HG02763 (cell line): ENCODE data around the gene HID1.

Source experiments
- ATAC-seq: cut with Tn5 transposase; IDR thresholded peaks from one replicate; pipeline ENCODE4 v1.9.1; 2021; ENCODE audit warnings: mild to moderate bottlenecking, moderate library complexity; ENCODE audit not compliant: unreplicated experiment

The HID1 gene

DNA sequence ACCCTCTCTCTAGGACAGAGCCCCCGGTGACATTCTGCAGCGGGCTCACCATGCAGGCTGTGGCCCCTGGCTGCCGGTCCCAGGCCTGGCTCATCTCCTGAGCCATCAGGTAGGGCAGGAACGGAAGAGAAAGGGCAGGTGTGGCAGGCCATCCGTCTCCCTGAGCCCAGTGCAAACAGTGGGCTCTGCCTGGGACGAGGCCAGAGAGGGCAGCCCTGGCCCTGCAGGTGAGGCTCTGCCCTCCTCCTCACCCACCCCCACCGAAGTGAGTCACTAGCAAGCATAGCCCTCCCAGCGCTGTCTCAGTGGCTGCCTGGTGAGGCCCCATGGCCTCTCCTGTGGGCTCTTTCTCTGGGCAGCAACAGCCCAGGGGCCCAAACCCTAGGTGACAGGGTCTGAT, 22.4 kb downstream of the HID1 start:
- ATAC-seq = no peak

DNA sequence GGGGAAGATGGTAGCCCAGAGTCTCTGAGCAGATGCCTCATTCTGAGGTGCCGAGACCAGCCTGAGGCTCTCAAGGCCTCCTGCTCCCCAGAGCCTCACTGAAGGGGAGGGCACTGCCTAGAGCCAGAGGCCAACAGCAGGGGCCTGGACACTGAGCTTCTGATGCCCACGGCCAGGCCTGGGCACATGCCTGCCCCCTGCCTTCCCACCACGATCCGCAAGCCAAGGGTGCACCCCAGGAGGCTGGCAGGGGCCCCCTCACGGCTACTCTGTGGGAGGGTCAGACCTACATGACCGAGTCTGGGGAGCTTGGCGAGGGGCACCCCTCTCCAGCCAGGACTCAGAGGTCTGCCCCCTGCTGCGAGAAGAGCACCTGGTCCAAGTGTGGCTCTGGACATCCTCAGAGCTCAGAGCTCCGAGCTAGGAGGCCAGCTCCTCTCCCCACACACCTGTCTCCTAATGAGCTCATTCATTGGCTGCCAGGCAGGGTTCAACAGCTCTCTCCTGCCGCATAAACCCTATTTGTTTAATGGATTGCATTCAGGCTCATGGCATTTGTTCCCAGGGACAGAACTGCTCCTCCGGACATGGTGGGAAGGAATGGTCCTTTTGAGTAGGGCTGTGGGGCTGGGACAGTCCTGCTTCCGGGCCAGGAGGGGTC, 23.0 kb downstream of the HID1 start:
- ATAC-seq = no peak

DNA sequence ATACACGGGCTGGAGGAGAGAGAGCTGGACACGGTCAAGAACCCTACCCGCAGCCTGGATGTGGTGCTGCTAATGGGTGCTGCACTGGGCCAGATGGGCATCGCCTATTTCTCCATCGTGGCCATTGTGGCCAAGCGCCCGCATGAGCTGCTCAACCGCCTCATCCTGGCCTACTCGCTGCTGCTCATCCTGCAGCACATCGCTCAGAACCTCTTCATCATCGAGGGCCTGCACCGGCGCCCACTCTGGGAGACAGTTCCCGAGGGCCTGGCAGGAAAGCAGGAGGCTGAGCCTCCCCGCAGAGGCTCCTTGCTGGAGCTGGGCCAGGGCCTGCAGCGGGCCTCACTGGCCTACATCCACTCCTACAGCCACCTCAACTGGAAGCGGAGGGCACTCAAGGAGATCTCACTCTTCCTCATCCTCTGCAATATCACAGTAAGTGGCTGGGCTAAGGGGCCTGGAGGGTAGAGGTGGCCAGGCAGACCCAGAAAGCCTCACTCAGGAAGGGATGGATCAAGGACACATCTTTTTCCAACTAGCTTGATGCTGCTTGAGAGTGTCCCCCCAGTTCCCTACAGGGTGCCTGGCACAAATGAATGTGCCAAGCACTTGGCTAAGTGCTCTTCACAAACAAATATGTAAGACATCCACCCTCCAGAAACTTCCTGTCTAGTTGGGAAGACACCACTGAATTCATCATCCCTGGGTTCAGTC, 25.4 kb downstream of the HID1 start:
- no peak for ATAC-seq

DNA sequence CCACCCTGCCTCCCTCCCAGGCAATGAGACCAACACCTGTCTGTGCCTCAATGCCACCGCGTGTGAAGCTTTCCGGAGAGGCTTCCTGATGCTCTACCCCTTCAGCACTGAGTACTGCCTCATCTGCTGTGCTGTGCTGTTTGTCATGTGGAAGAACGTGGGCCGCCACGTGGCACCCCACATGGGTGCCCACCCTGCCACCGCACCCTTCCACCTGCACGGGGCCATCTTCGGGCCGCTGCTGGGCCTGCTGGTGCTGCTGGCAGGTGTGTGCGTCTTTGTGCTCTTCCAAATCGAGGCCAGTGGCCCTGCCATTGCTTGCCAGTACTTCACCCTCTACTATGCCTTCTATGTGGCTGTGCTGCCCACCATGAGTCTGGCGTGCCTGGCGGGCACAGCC, 25.9 kb downstream of the HID1 start:
- no peak for ATAC-seq

DNA sequence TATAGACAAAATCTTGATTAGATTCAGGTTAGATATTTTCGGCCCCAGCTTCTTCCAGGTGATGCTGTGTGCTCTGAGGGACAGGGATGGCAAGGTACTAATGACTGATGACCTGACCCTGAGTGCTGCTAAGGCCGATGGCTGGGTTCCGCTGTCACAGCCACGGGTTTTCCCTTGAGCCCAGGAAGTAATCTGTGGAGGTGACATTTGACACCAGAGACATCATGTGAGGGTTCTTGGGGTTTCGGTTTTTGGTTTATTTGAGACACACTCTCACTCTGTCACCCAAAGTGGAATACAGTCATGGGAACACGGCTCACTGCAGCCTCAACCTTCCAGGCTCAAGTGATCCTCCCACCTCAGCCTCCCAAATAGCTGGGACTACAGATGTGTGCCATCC, 27.0 kb downstream of the HID1 start:
- no peak for ATAC-seq

DNA sequence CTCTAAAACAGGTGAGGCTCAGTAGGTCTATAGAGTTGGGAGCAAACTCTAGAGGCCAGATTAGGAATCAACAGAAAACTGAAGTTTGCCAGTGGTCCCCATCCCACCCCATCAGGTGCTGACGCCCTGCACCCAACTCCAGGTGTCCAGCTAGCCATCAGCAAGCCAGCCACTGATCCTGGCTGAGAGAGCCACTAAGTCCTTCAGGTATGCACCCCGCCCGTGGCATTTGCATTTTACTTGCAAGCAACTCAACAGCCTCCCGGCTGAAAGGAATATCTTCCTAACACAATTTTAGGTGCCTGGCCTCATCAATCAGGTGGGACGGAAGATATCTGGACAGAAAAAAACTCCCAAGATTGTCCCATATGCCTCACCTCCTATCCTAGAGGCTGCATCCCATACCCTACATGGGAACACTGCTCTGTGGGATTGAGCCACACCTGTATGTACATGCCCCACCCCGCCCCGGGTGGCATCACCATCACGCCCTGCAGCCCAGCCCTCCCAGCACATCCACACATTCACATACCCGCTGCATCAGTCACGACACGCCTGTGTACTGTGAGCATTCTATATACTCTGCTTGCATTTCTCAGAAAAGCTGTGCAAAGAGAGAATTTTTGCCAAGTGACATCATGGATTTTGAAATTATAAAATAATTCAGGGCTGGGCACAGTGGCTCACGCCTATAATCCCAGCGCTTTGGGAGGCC, 28.6 kb downstream of the HID1 start:
- ATAC-seq = no peak

DNA sequence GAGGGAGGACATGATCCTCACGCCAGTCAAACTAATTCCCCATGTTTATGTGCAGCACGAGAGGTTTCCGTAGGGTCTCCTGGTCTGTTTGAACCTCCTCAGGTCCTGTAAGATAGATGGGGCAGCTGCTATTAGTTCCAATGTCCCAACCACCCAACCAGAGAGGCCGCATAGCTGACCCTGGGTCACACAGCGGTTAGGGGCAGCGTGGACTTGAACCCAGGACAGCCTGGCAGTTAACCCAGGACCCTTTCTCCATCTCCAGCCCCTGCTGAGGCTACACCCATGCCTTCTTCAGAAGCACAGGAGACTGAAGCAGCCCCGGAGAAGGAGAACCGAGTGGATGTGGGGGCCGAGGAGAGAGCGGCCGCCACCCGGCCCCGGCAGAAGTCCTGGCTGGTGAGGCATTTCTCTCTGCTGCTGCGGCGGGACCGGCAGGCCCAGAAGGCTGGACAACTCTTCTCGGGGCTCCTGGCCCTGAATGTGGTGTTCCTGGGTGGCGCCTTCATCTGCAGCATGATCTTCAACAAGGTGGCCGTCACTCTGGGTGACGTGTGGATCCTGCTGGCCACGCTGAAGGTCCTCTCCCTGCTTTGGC, 31.3 kb downstream of the HID1 start:
- no peak for ATAC-seq

DNA sequence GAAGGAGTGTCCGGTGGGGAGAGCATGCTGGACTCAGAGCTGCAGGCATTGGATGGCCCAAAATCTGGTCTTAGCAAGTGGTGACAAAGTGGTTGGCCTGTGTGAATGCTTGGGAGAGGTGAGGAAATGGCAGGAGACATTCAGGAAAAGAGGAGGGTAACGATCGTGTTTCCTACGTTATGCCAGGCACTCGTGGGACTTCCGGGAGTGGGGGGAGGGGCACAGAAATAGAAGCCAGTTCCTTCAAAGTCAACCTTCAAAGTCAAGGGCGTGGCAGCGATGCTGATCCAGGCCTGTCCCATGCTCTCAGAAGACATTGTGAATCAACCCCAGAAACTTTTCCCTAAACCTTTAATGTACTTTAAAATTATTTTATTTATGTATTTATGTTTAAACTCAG, 33.0 kb downstream of the HID1 start:
- ATAC-seq = no peak

DNA sequence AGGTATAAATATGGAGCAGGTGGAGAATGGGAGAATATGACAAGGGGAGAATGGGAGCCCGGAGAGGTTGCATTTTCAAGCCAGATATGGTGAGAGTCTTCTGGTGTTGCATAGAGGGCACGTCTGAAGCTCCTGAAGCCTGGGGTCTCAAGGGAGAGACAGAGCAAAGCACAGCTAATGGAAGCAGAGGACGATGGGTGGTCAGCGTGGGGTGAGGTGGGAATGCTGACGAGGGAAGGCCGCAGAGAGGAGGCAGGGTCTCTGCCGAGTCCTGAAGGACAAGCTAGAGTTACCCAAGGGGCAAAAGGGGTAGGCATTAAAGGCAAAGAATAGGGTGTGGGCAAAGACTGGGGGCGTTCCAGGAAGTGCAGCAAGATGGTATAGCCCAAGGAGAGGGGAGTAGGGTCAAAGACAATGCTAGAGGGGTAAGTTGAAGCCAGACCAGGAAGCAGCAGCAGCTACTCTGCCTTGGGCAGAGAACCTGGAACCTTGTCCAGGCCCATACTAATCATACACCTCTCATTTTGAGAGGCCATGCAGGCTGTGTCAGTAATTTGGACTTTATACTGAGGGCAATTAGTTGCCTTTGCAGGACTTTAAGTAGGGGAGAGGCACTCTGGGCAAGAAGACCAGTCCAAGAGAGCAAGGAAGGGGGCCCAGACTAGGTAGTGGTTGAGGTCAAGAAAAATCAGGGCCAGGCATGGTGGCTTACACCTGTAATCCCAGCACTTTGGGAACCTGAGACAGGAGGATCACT, 34.2 kb downstream of the HID1 start:
- ATAC-seq = no peak

DNA sequence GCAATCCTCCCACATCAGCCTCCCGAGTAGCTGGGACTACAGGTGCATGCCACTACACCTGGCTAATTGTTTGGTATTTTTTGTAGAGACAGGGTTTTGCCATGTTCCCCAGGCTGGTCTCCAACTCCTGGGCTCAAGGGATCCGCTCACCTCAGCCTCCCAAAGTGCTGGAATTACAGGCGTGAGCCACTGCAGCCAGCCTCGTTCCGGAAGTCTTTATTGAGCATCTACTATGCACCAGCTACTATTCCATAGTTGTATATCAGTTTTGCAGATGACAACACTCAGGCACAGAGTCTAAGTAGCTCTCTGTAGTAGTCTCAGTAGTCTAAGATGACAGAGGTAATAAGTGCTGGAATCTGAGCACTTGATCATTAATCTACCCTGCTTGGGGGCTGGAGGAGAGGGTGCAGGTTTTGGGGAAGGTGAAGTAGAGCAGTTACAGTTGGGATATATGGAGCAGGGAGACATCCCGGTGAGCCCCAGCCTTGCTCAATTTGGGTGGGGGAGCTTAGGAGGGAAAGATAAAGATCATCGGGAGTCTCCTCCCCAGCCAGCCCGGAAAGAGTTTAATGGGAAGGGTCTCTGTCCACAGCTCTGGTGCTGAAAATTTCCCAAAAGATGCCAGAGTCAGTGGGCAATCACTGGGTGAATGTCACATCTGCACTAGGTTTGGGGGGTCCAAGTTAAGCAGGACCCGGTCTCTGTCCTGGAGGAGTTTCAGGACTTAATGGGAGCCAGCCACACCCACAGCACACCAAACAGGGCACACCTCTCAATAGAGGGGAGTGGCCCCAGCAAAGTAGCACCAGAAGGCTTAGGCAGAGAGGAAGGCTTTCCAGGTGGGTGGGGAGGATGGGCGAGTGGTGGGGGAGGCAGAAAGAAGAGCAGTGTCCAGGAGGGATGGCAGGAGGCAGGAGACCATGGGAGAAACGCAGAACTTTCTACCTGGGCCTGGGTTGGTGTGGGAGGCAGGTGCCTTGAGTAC, 35.2 kb downstream of the HID1 start:
- ATAC-seq = no peak

DNA sequence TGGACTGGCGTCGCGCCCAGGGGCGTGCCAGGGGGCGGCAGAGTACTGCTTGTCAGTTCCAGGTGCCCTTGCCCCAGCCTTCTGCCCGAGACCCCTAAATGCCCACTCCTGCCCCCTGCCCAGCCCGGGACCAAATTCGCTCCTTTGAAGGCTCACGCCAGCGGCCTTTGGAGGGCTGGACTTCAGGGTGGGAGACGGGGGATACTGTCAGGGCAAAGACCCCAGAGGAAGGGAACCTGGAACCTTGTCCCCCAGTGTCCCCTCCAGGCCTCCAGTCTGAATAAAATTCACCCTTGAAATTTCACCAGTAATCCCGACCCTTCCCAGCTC, 36.1 kb downstream of the HID1 start:
- ATAC-seq = no peak

DNA sequence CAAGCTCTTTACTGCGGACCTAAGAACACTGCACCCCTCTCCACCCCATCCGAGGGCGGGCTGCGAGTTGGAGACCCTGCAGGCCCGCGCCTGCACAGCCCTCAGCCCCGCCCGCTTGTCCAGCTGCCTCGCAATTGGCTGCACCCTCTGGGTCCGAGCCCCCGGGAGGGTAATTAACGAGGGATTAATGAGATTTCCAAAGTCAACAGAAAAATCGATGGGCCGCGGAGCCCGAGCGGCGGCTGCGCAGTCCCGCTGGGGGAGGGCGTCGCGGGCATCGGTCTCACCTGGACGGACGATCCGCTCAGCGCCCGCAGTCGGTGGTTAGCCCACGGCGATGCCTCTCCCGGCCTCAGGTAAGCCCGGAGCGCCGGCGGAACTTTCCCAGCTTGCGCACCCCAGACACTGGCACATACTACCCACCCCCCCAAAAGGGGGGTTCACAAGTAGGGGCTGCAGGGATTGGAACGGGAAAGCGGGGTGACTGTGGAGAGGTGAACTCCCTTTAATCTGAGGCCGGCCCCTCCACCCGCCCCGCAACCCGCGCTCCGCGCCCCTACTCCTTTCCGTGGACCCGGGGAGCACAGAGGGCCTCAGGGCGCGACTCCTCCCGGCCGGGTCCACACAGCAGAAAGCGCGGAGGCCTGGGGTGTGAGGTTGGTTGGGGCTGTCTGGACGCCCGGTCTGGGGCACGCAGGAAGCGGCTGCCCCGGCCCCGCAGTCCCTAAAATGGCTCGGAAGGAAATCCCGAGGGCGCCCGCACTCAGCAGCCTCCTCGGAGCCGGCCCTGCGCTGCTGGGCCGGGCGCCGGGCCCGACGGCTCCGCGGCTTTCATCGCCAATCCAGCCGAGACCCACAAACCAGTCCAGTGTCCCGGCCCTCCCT, 36.7 kb downstream of the HID1 start, which contains the start of gene OTOP3:
Gene OTOP3 (plus strand): TSS at position 314 of the 885 bp plus-strand sequence. CDS start 24 bp downstream, at position 338.
- no peak for ATAC-seq

DNA sequence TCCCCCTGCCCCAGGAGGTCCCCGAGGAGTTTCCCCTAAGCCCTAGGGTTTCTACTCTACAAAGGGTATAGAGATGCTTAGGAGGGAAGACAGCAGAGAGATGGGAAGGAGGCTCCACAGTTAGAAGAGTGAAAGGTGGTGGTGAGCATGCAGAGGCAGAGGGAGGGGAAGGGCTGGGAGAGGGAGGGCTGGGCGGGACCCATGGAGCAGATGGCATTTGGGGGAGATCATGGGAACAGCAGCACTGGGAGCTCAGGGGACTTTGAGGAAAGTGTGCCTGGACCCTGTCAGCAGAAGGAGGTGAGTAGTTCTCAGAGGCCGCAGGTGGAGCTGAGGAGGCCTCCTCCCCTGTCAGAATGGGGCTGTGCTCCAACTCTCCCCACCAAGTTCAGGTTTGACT, 37.5 kb downstream of the HID1 start:
- no peak for ATAC-seq

DNA sequence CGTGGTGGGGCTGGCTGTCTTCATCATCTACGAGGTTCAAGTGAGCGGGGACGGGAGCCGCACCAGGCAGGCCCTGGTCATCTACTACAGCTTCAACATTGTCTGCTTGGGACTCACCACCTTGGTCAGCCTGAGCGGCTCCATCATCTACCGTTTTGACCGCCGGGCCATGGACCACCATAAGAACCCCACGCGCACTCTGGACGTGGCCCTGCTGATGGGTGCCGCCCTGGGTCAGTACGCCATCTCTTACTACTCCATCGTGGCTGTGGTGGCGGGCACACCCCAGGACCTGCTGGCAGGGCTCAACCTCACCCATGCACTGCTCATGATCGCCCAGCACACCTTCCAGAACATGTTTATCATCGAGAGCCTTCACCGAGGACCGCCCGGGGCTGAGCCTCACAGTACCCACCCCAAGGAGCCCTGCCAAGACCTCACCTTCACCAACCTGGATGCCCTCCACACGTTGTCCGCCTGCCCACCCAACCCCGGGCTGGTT, 42.0 kb downstream of the HID1 start:
- no peak for ATAC-seq

DNA sequence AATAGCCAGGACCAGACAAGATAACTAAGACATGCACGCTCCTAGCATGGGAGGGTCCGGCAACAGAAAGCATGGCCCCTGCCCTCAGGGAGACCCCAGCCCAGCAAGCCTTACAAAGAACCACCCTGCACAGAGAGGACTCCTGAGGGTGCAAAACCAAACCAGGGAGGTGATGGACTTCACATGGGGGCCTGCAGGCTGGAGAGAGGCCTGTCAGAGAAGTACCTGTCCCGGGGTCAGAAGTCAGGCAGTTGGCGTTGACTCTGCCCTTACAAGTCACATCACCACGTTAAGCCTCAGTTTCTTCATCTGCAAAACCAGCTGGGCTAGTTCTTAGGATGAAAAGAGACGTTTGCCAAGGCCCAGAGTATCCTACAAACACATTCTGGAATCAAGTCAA, 43.8 kb downstream of the HID1 start:
- ATAC-seq = no peak

DNA sequence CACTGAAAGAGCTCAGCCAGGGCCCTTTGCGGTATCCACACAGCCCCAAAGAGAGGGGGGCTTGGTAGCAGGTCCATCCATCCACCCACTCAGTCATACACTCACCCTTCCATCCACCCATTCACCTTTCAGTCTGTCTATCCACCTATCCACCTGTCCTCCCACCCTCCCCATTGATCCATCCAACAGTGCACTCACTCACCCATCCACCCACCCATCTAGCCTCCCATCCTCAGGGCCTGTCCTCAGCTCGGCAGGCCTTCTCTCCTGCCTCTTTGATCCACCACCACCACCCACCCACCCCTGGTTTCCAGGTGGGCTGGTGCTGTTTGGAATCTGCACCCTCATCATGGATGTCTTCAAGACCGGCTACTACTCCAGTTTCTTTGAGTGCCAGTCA, 47.3 kb downstream of the HID1 start:
- ATAC-seq = no peak

DNA sequence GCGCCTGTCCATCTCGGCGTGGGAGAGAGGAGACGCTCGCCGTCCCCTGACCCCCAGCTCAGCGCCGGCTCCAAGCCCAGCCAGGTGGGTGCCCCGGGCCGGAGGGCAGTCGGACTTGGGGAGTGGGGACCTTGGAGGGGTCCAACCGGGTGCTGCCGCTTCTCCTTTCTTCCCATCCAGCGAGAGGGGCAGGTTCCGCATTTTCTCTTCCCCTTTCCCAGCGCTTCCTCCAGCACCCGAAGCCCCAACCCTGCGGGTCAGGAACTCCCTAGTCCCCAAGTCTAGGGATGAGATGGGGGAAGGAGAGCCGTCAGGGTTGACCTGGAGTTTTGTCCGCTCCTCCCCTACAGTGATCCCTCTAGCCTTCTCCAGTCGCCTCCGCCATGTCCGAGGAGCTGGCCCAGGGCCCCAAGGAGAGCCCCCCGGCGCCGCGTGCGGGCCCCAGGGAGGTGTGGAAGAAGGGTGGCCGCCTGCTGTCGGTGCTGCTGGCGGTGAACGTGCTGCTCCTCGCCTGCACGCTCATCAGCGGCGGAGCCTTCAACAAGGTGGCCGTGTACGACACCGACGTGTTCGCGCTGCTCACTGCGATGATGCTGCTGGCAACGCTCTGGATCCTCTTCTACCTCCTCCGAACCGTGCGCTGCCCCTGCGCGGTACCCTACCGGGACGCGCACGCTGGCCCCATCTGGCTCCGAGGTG, 48.2 kb downstream of the HID1 start, which contains the start of gene OTOP2:
Gene OTOP2 (plus strand): TSS at position 24 of the 699 bp plus-strand sequence. CDS start 360 bp downstream, at position 384.
- no peak for ATAC-seq
